GM12878 (cell line): Measurements from ENCODE around the gene SMC5. TPM values are rescaled to one million over a fixed set of nuclear protein-coding genes. Genes with fewer than 3 reads are reported as not detected.

Experiments used
- ATAC-seq: fragments of 200-7000 bp; cut with Tn5 transposase; 3 replicates; pipeline ENCODE4 v1.9.1; 2020; ENCODE audit warnings: mild to moderate bottlenecking, moderate library complexity
- BruUV-seq: library from RNA; stranded (reverse); fragments of 400-500 nt; replicated peaks from 2 replicates; lab custom pipeline; 2021; lab: Mats Ljungman, UMichigan
- CTCF ChIA-PET: fragments of 300-600 bp; sonication (Branson Sonifier 250); formaldehyde crosslinking; extraction: SDS; loops from one replicate; lab custom pipeline; 2021; ENCODE audit warnings: inconsistent platforms; lab: Yijun Ruan, JAX
- POLR2A ChIA-PET: fragments of 350-600 bp; formaldehyde crosslinking; extraction: SDS; loops from one replicate; lab custom pipeline; 2021; ENCODE audit warnings: inconsistent platforms; lab: Charles Lee
- RAD21 ChIA-PET: fragments of 300-600 bp; sonication (Branson Sonifier 250); formaldehyde crosslinking; loops from one replicate; lab custom pipeline; 2023; ENCODE audit warnings: antibody characterized with exemption; ENCODE audit not compliant: unreplicated experiment; lab: Charles Lee
- SMC1A ChIA-PET: fragments of 300-600 bp; sonication (Branson Sonifier 250); formaldehyde crosslinking; loops from one replicate; lab custom pipeline; 2023; ENCODE audit not compliant: unreplicated experiment, uncharacterized antibody; lab: Charles Lee
- DNase-seq: peaks from one replicate; pipeline ENCODE4 v3.0.0-alpha.2; 2011; ENCODE audit warnings: low read depth, low spot score
- FAIRE-seq: peaks from 3 replicates; lab custom pipeline; 2011; peaks lifted over from hg19 to GRCh38; lab: Jason Lieb, UNC
- H2AFZ ChIP-seq: 2 replicates; pipeline ENCODE4 v1.6.0; 2011; ENCODE audit warnings: low read depth, low read length, control low read depth; ENCODE audit not compliant: control insufficient read depth
- H3K27ac ChIP-seq: 2 replicates; pipeline ENCODE4 v1.5.1; 2011; ENCODE audit warnings: control low read depth; ENCODE audit not compliant: control insufficient read depth, insufficient read depth
- H3K27me3 ChIP-seq, 2 experiments: replicated peaks in 1 of 2; 2 replicates each; pipeline versions ENCODE4 v1.6.0 to v1.6.1; 2011; ENCODE audit warnings: low read length in 1 of 2; ENCODE audit not compliant: control insufficient read depth in 2 of 2, insufficient read depth in 2 of 2
- H3K36me3 ChIP-seq, 2 experiments: 2 replicates each; pipeline ENCODE4 v1.5.1; 2011; ENCODE audit warnings: low read length in 1 of 2; ENCODE audit not compliant: control insufficient read depth in 2 of 2, insufficient read depth in 2 of 2
- H3K4me1 ChIP-seq: 2 replicates; pipeline ENCODE4 v1.6.1; 2011; ENCODE audit warnings: mild to moderate bottlenecking, low read length, moderate library complexity, mixed read lengths; ENCODE audit not compliant: control insufficient read depth, insufficient read depth
- H3K4me2 ChIP-seq: 2 replicates; pipeline ENCODE4 v1.6.0; 2011; ENCODE audit warnings: control low read depth; ENCODE audit not compliant: control insufficient read depth, insufficient read depth
- H3K4me3 ChIP-seq: fragments of 200-600 bp; sonication (generic); 2 replicates; pipeline ENCODE4 v1.5.1; 2016
- H3K79me2 ChIP-seq: 2 replicates; pipeline ENCODE4 v1.6.0; 2011; ENCODE audit warnings: low read length; ENCODE audit not compliant: control insufficient read depth, insufficient read depth
- H3K9ac ChIP-seq: 2 replicates; pipeline ENCODE4 v1.8.0; 2011; ENCODE audit warnings: low read length, control low read depth, mixed read lengths; ENCODE audit not compliant: control insufficient read depth, insufficient read depth
- H3K9me3 ChIP-seq: replicated peaks from 3 replicates; pipeline ENCODE4 v1.5.1; 2011; ENCODE audit warnings: mild to moderate bottlenecking, low read length; ENCODE audit not compliant: control insufficient read depth, insufficient read depth
- H4K20me1 ChIP-seq: 2 replicates; pipeline ENCODE4 v1.6.0; 2011; ENCODE audit not compliant: control insufficient read depth, insufficient read depth
- BACH1 ChIP-seq: fragments of 450-650 bp; IDR thresholded peaks from 2 replicates; pipeline ENCODE4 v1.6.1; 2017; ENCODE audit warnings: mild to moderate bottlenecking, borderline replicate concordance
- CBX3 ChIP-seq: fragments of 200-600 bp; sonication (generic); IDR thresholded peaks from 2 replicates; pipeline ENCODE4 v1.6.1; 2016; ENCODE audit warnings: low read depth, borderline replicate concordance
- EZH2 ChIP-seq: IDR thresholded peaks from 2 replicates; pipeline ENCODE4 v1.6.1; 2012; ENCODE audit warnings: low read depth, mild to moderate bottlenecking, control low read depth, inconsistent platforms, low read length, borderline replicate concordance; ENCODE audit not compliant: control insufficient read depth
- MTA3 ChIP-seq: IDR thresholded peaks from 2 replicates; pipeline ENCODE4 v1.6.1; 2012; ENCODE audit warnings: low read length, inconsistent platforms, borderline replicate concordance
- MYC ChIP-seq: IDR thresholded peaks from 2 replicates; pipeline ENCODE4 v1.6.1; 2011; ENCODE audit warnings: mild to moderate bottlenecking, low read length, moderate library complexity, inconsistent platforms; ENCODE audit not compliant: insufficient read depth, insufficient replicate concordance, insufficient read length, severe bottlenecking
- NR2C2 ChIP-seq: IDR thresholded peaks from 2 replicates; pipeline ENCODE4 v1.6.1; 2011; ENCODE audit warnings: borderline replicate concordance, low read depth; ENCODE audit not compliant: control insufficient read depth, insufficient read length
- PAX5 ChIP-seq: IDR thresholded peaks from 2 replicates; pipeline ENCODE4 v1.6.1; 2011; ENCODE audit warnings: low read depth, low read length, borderline replicate concordance
- POLR2AphosphoS5 ChIP-seq: IDR thresholded peaks from 2 replicates; pipeline ENCODE4 v1.6.1; 2011; ENCODE audit warnings: mild to moderate bottlenecking, low read length, inconsistent platforms
- RB1 ChIP-seq: fragments of 450-650 bp; formaldehyde crosslinking; IDR thresholded peaks from 2 replicates; pipeline ENCODE4 v1.6.1; 2017; ENCODE audit warnings: mild to moderate bottlenecking, borderline replicate concordance
- SPI1 ChIP-seq: IDR thresholded peaks from 2 replicates; pipeline ENCODE4 v1.6.1; 2011; ENCODE audit warnings: low read depth, mild to moderate bottlenecking, low read length, moderate library complexity, borderline replicate concordance; ENCODE audit not compliant: insufficient read depth
- STAT1 ChIP-seq: fragments of 450-650 bp; conservative IDR thresholded peaks from 2 replicates; pipeline ENCODE4 v1.6.1; 2014; ENCODE audit warnings: antibody characterized with exemption, mild to moderate bottlenecking
- ZNF24 ChIP-seq: fragments of 450-650 bp; IDR thresholded peaks from 2 replicates; pipeline ENCODE4 v1.6.1; 2017; ENCODE audit warnings: antibody characterized with exemption, mild to moderate bottlenecking
- WGBS: methylation state at CpG from one replicate; pipeline ENCODE4 v1.1.6; 2016; ENCODE audit warnings: low lambda C conversion rate; ENCODE audit not compliant: insufficient replicate concordance, insufficient coverage; ENCODE audit errors: missing lambda C conversion rate; 5-methylcytosine and 5-hydroxymethylcytosine counted together
- in situ Hi-C: fragments of 300-500 bp; cut with MboI; formaldehyde crosslinking; loops from 9 replicates; pipeline ENCODE4 v1.14.3; 2018; ENCODE audit warnings: mixed read lengths
- intact Hi-C: fragments of 100-400 bp; cut with micrococcal nuclease; formaldehyde crosslinking; loops from one replicate; pipeline ENCODE4 v1.14.2; 2022; ENCODE audit not compliant: unreplicated experiment
- polyA plus RNA-seq, 11 experiments: library from polyadenylated mRNA; depleted of rRNA in 4 of 11; unstranded in 6 of 11; stranded (reverse) in 5 of 11; fragments of >200 nt; fragmentation: Nextera tagmentation in 4 of 11; fragmentation: Illumina TruSeq in 1 of 11; extraction: Ambion mirVana in 4 of 11; extraction: Trizol in 1 of 11; gene quantifications; 1 replicate in 1 of 11; 2 replicates in 10 of 11; pipeline versions ENCODE4 v1.2.1 to v1.2.3, GENCODE V29; 2011 to 2016; ENCODE audit warnings: inconsistent platforms in 2 of 11, missing spikeins in 2 of 11, low read depth in 1 of 11
- total RNA-seq, 4 experiments: library from RNA; depleted of rRNA in 3 of 4; stranded (reverse); fragments of >200 nt in 3 of 4; fragmentation: Illumina TruSeq in 1 of 4; extraction: Trizol in 1 of 4; gene quantifications; 2 replicates each; pipeline versions ENCODE4 v1.2.1 to v1.2.3, GENCODE V29; 2013 to 2021
- TF ChIP-seq, protein P1 (sequence below): IDR thresholded peaks from 2 replicates; pipeline ENCODE4 v1.6.1; 2012; ENCODE audit warnings: low read length, inconsistent platforms
- TF ChIP-seq, protein P2 (sequence below): fragments of 450-650 bp; IDR thresholded peaks from 2 replicates; pipeline ENCODE4 v1.6.1; 2016; ENCODE audit warnings: mild to moderate bottlenecking

Gene SMC5
- total and polyA plus RNA-seq, 10 of the 15 experiments (the other 5 are each of a cell fraction or from before 2014, with no cell fraction given): 6.5 to 47.1 (median 22.9) TPM

DNA sequence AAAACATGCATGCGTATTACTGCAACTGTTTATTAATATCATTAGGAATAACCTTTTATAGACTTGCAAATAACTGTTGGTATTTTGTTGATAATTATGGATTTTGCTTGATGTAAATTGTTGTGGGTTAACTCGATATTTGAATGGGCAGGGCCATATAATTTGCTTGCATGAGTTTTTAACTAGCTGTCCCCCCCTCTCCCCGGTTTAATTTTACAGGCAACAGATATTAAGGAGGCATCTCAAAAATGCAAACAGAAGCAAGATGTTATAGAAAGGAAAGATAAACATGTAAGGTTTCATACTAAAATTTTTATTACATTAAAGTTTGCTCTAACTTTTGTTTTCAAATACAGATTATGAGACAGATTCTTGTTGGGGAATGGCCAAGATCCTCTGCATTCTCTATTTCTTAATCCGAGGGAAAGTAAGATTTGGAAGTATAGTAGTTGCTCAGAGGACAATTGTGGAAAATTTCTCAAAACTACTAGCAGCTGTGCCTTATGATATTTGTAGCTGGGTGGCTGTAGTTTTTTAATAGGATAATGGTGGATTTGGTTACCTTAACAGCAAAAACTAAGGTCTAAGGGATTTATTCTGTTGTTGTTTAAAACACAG is 27.3 kb downstream of the SMC5 start:
- no TSS peak for BruUV-seq
- H3K4me3 ChIP-seq: no peak overlapping the region
- H3K27me3 ChIP-seq: no peaks in the 10 kb centered on the region
- no peak for TF ChIP-seq NR2C2
- no peaks in the 10 kb centered on the region for H3K4me1 ChIP-seq
- POLR2A ChIA-PET: interaction anchor here (1.3 kb wide), 1 partner anchor 13 kb away, joined by 5 read pairs; no protein-coding TSS in a partner anchor
- H2AFZ ChIP-seq: no peak overlapping the region
- peaks cover 1% of the 10 kb centered on the region; the same call in 2 of the 3 replicates for H3K9me3 ChIP-seq
- WGBS: 92% methylated on average over 4 of the region's 4 CpGs
- intact Hi-C loops: loop anchor here (10.0 kb wide), 1 partner anchor 61 kb away; no protein-coding TSS in a partner anchor
- RAD21 ChIA-PET: no interaction called here
- SMC1A ChIA-PET: interaction anchor here (1.7 kb wide), 1 partner anchor 23 kb away, joined by 6 read pairs; no protein-coding TSS in a partner anchor
- no peak overlapping the region for H3K27ac ChIP-seq
- ATAC-seq (no peak), FAIRE-seq (no peak), DNase-seq (no peak)
- CTCF ChIA-PET: interaction anchor here (0.7 to 1.4 kb wide), 2 partner anchors 29 to 54 kb away, joined by 3 to 4 read pairs; no protein-coding TSS in a partner anchor
- peaks cover 4 to 25% of the 10 kb centered on the region in 2 experiments for H3K36me3 ChIP-seq
- H3K9ac ChIP-seq: no peak overlapping the region
- no peak overlapping the region for H3K4me2 ChIP-seq
- no peaks in the 10 kb centered on the region for H3K79me2 ChIP-seq
- H4K20me1 ChIP-seq: no peaks in the 10 kb centered on the region
- in situ Hi-C loops: no loop called here

DNA sequence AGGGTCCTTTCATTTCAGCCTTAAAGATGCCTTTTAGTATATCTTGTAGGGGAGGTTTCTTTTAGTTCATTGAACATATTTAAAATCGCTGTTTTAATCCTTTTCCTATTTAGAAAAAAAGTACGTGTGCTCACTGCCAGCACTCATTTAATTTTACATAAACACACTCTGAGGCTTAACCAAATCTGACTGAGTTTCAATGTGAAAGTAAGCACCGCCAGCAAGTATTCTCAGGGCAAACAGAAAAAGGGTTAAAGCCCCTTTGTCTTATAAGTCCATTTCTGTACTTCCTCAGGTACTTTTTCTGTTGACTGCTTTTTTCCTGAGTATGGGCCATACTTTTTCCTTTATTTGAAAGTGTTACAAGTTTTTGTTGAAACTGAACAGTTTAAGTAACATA is 31.8 kb downstream of the SMC5 start:
- in situ Hi-C loops (no loop called here), intact Hi-C loops (no loop called here)
- DNase-seq (no peak), FAIRE-seq (no peak), ATAC-seq (no peak)
- Histone ChIP-seq H3K79me2 (no peaks in the 10 kb centered on the region), H3K4me3 (no peak overlapping the region), H3K27me3 (no peaks in the 10 kb centered on the region), H3K4me2 (no peak overlapping the region), H3K9ac (no peak overlapping the region), H3K9me3 (peaks cover 13% of the 10 kb centered on the region), H3K4me1 (no peaks in the 10 kb centered on the region), H4K20me1 (no peaks in the 10 kb centered on the region), H3K27ac (no peak overlapping the region), H3K36me3 (peaks cover 6 to 8% of the 10 kb centered on the region in 2 experiments; a peak in 3 of 4 replicates), H2AFZ (no peak overlapping the region)
- POLR2A ChIA-PET: no interaction called here
- CTCF ChIA-PET: no interaction called here
- SMC1A ChIA-PET: no interaction called here
- BruUV-seq: no TSS peak
- RAD21 ChIA-PET: no interaction called here
- 85% methylated on average over 3 of the region's 3 CpGs for WGBS
- no peak for TF ChIP-seq ZNF24
- TF ChIP-seq POLR2AphosphoS5: no peak
- TF ChIP-seq SPI1: no peak
- no peak for TF ChIP-seq MTA3
- TF ChIP-seq, protein P1, sequence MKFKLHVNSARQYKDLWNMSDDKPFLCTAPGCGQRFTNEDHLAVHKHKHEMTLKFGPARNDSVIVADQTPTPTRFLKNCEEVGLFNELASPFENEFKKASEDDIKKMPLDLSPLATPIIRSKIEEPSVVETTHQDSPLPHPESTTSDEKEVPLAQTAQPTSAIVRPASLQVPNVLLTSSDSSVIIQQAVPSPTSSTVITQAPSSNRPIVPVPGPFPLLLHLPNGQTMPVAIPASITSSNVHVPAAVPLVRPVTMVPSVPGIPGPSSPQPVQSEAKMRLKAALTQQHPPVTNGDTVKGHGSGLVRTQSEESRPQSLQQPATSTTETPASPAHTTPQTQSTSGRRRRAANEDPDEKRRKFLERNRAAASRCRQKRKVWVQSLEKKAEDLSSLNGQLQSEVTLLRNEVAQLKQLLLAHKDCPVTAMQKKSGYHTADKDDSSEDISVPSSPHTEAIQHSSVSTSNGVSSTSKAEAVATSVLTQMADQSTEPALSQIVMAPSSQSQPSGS: no peak
- no peak for TF ChIP-seq PAX5
- TF ChIP-seq CBX3: no peak
- TF ChIP-seq MYC: no peak
- no peak for TF ChIP-seq RB1
- TF ChIP-seq STAT1: no peak
- TF ChIP-seq BACH1: no peak
- TF ChIP-seq, protein P2, sequence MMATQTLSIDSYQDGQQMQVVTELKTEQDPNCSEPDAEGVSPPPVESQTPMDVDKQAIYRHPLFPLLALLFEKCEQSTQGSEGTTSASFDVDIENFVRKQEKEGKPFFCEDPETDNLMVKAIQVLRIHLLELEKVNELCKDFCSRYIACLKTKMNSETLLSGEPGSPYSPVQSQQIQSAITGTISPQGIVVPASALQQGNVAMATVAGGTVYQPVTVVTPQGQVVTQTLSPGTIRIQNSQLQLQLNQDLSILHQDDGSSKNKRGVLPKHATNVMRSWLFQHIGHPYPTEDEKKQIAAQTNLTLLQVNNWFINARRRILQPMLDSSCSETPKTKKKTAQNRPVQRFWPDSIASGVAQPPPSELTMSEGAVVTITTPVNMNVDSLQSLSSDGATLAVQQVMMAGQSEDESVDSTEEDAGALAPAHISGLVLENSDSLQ: no peak
- no peak for TF ChIP-seq EZH2
